Heart left ventricle (tissue), 16 donors: ENCODE results near the gene GNPDA1. TPM values are rescaled to one million over a fixed set of nuclear protein-coding genes. Genes with fewer than 3 reads are reported as not detected.

Source experiments
- ATAC-seq, 4 donors: fragments of 200-7000 bp; cut with Tn5 transposase; one replicate each; pipeline ENCODE4 v1.9.1; 2020 to 2022; ENCODE audit warnings: moderate library complexity in 4 of 4, mild to moderate bottlenecking in 3 of 4, moderate number of reproducible peaks in 1 of 4
- DNase-seq, 5 donors: peaks; one replicate each; pipeline ENCODE4 v3.0.0-alpha.2; 2020
- H3K27ac ChIP-seq, 12 donors: fragments of 200-600 bp; sonication (generic) in 4 of 12; one replicate each; pipeline versions ENCODE4 v1.5.0 to v1.8.0; 2016 to 2022; ENCODE audit warnings: mild to moderate bottlenecking in 2 of 12
- H3K27me3 ChIP-seq, 9 donors: fragments of 200-600 bp; sonication (generic) in 2 of 9; one replicate each; pipeline versions ENCODE4 v1.5.1 to v1.8.0; 2016 to 2022; ENCODE audit warnings: mild to moderate bottlenecking in 3 of 9
- H3K36me3 ChIP-seq, 9 donors: fragments of 200-600 bp; sonication (generic) in 2 of 9; one replicate each; pipeline versions ENCODE4 v1.5.0 to v1.8.0; 2018 to 2022; ENCODE audit warnings: mild to moderate bottlenecking in 2 of 9
- H3K4me1 ChIP-seq, 12 donors: fragments of 200-600 bp; sonication (generic) in 4 of 12; one replicate each; pipeline versions ENCODE4 v1.5.0 to v1.8.0; 2016 to 2022; ENCODE audit warnings: mild to moderate bottlenecking in 3 of 12
- H3K4me3 ChIP-seq, 12 donors: fragments of 200-600 bp; sonication (generic) in 4 of 12; one replicate each; pipeline versions ENCODE4 v1.5.0 to v1.8.0; 2017 to 2022; ENCODE audit warnings: mild to moderate bottlenecking in 9 of 12, moderate library complexity in 4 of 12
- H3K9me3 ChIP-seq, 12 donors: fragments of 200-600 bp; sonication (generic) in 4 of 12; one replicate each; pipeline versions ENCODE4 v1.5.0 to v1.8.0; 2016 to 2022; ENCODE audit warnings: mild to moderate bottlenecking in 1 of 12
- CTCF ChIP-seq, 12 donors: fragments of 200-600 bp; sonication (generic) in 4 of 12; IDR thresholded peaks; one replicate each; pipeline versions ENCODE4 v1.5.0 to v1.8.0; 2018 to 2022; ENCODE audit warnings: antibody characterized with exemption in 12 of 12, mild to moderate bottlenecking in 5 of 12
- POLR2A ChIP-seq, 2 donors: fragments of 450-650 bp; IDR thresholded peaks; one replicate each; pipeline ENCODE4 v1.6.1; 2017; ENCODE audit warnings: antibody characterized with exemption in 2 of 2, mild to moderate bottlenecking in 2 of 2, moderate library complexity in 2 of 2
- WGBS, 4 donors: extraction: QIAGEN DNeasy Blood & Tissue Kit in 2 of 4; methylation state at CpG; one replicate each; pipeline versions ENCODE4 v1.1.5 to v1.1.7; 2013 to 2018; 5-methylcytosine and 5-hydroxymethylcytosine counted together
- intact Hi-C, 10 donors: fragments of 100-400 bp; cut with DNase I; formaldehyde crosslinking; loops; one replicate each; pipeline versions ENCODE4 v1.11.1 to v1.14.2; 2022
- polyA plus RNA-seq, 2 donors: library from polyadenylated mRNA; stranded (reverse); fragments of 200-250 nt; gene quantifications; one replicate each; pipeline ENCODE4 v1.2.3, GENCODE V29; 2013
- total RNA-seq, 9 donors: library from RNA; depleted of rRNA in 2 of 9; stranded (reverse); fragments of >200 nt in 2 of 9; fragmentation: NEBNext Ultra II Directional in 3 of 9; extraction: Animal tissue kit (Norgen Biotek cat#: 25700) in 3 of 9; gene quantifications; one replicate each; pipeline versions ENCODE4 v1.1.0 to v1.2.4, GENCODE V29; 2016 to 2023
- donor health status: ischemic (EF 13 %, LVEDD 7.1; RV severe dilation, severe dysfunction).
- donor health status: healthy with polysubstance abuse.
- donor health status: DM: no; HTN: yes; CAD: no.
- donor health status: DM: no; HTN: no; CAD: no.
- donor health status: ischemic (EF 25% LVEDD 6.9; RV normal size, moderate dysfunction).
- donor health status: ischemic (EF 25% LVEDD 5.7; RV mildly dilated, moderate dysfunction).
- donor health status: healthy.
- donor health status: DM: yes; HTN: yes; CAD: no.
- donor health status: ischemic (EF 35%, LVEDD 5.7; RV mildly dilated, moderate dysfunction).
- donor health status: nonischemic (EF 11% LVEDD 7.7; RV severe dilation, severe dysfunction).
- donor health status: DM: yes; HTN: yes; CAD: no.
- donor health status: PGD.
- donor health status: ischemic (EF 29% LVEDD 5.4; RV normal size, mild dysfunction).
- donor health status: nonischemic (EF 23%, LVEDD 6.1; RV moderate dilation, normal function).

The GNPDA1 gene
- total and polyA plus RNA-seq, 11 donors: 13.6 to 43.0 (median 23.8) TPM

GRCh38 chr5:142006363-142007236 is 6.2 kb downstream of the GNPDA1 start:
- 78 to 81% (median 80%) methylated on average over 3 of the region's 3 CpGs for WGBS, 4 donors
- intact Hi-C loops: no loop called here
- H3K36me3 ChIP-seq: peaks cover 0 to 86% (median 73%) of the 10 kb centered on the region in 9 donors

GRCh38 chr5:142003266-142003800 is 9.5 kb downstream of the GNPDA1 start:
- Histone ChIP-seq H3K4me1 (peaks cover 0 to 18% (median 0%) of the 10 kb centered on the region in 12 donors), H3K36me3 (peaks cover 0 to 98% (median 79%) of the 10 kb centered on the region in 9 donors), H3K9me3 (no peaks in the 10 kb centered on the region), H3K4me3 (no peak overlapping the region), H3K27ac (no peak overlapping the region), H3K27me3 (no peaks in the 10 kb centered on the region)
- intact Hi-C loops: no loop called here
- TF ChIP-seq CTCF (IDR thresholded peaks at IDR 0.05) (no peak), POLR2A (IDR thresholded peaks at IDR 0.05) (no peak)
- ATAC-seq: no peak
- 35 to 65% (median 58%) methylated on average over 2 of the region's 2 CpGs for WGBS, 4 donors
- no peak for DNase-seq

More at GRCh38 chr5:142006363-142007236, 6.2 kb downstream of the GNPDA1 start:
- no peak for DNase-seq
- H3K4me3 ChIP-seq: no peak overlapping the region
- H3K27ac ChIP-seq: peak overlapping the region in 1 of 12 donors; percentile 4
- ATAC-seq: peak in 2 of 4 donors; percentile 18 to 33
- TF ChIP-seq CTCF (IDR thresholded peaks at IDR 0.05): no peak
- no peak for TF ChIP-seq POLR2A (IDR thresholded peaks at IDR 0.05)
- no peaks in the 10 kb centered on the region for H3K9me3 ChIP-seq
- H3K4me1 ChIP-seq: peaks cover 0 to 20% (median 0%) of the 10 kb centered on the region in 12 donors
- H3K27me3 ChIP-seq: no peaks in the 10 kb centered on the region

DNA sequence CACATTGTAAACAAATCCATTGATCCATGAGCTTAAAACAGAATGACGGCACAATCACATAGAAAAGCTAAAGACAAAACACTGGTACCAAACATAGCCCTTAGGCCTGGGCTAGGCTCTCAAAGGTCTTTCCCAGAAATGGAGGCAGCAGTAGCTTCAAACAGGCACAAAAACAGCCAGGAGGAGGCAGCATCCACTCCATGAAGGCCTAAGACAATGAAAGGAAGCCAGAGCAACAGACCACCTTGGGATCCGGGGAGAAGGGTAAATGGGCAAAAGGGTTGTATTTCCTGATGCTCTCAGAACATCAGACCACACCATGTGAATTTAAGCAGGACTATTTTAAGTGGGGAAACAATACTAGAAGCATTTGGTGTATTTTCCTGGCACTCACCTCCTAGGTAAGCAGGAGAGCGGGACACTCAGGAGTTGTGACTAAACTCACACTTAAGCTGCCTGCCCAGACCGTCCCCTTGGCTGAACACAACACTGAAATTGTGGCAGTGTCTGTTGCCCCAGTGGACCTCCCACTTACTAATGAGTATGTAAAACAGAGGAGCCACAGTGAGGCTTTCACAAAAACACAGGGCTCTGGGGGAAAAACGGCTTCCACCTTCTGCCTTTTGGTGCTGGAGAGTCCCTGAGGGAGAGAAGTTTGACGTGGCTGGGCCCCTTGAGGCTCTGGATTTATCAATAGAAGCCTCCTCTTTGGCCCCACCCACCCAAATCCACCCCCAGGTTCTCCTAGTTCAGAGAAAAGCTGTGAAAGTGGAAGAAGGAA is 11.9 kb downstream of the GNPDA1 start:
- no peak for TF ChIP-seq POLR2A (IDR thresholded peaks at IDR 0.05)
- peak in 8 of 12 donors; percentile 12 to 46 (median 24) for TF ChIP-seq CTCF (IDR thresholded peaks at IDR 0.05)
- 70 to 77% (median 76%) methylated on average over 6 of the region's 6 CpGs for WGBS, 4 donors
- Histone ChIP-seq H3K9me3 (no peaks in the 10 kb centered on the region), H3K36me3 (peaks cover 0 to 93% (median 68%) of the 10 kb centered on the region in 9 donors), H3K27me3 (no peaks in the 10 kb centered on the region), H3K4me1 (peaks cover 0 to 3% (median 0%) of the 10 kb centered on the region in 12 donors), H3K27ac (peak overlapping the region in 1 of 12 donors; percentile 15), H3K4me3 (no peak overlapping the region)
- ATAC-seq (no peak), DNase-seq (no peak)
- intact Hi-C loops: no loop called here
